ENCODE measurements around the gene OXT. TPM values are rescaled to one million over a fixed set of nuclear protein-coding genes. Genes with fewer than 3 reads are reported as not detected.

OXT gene
- total and polyA plus RNA-seq, 2 of the 13 experiments (the other 11 are each of a cell fraction or from before 2014, with no cell fraction given), result not detected

DNA sequence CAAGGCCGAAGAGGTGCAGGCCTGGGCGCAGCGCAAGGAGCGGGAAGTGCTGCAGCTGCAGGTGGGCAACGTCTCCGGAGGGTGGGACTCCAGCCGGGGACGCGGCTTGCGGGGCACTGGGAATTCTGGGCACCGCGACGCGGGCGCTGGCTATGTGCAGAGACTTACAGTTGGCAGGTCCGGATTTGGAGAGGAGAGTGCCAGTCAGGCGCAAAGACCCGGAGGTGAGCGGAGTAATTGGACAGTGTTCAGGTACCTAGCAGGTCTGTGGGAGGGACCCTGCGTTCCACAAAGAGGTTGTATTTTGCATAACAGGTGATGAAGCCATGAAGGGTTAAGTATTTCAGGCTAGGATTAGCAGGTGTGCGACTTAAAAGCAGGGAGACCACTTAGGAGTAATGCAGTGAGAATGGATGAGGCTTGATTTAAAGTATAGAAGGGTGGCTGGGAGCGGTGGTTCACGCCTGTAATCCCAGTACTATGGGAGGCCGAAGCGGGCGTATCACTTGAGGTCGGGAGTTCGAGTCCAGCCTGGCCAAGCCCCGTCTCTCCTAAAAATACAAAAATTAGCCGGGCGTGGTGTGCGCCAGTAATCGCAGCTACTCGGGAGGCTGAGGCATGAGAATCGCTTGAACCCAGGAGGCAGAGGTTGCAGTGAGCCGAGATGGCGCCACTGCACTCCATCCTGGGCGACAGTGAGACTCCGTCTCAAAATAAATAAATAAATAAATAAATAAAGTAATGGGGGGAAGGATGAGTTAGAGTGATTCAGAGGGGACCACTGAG, 24.6 kb upstream of the OXT start (continued):
- 0 out of 2 replicates have a peak, but pooled peaks have one; percentile 31 for TF ChIP-seq ATF6 (CRISPR knock-in tag; conservative IDR thresholded peaks at IDR 0.05)
- TF ChIP-seq ZNF264 (CRISPR knock-in tag; IDR thresholded peaks at IDR 0.05), result peak; percentile 35; the same call in 1 of the 2 replicates
- peak; percentile 62 for TF ChIP-seq NFYB (CRISPR knock-in tag; IDR thresholded peaks at IDR 0.05)
- TF ChIP-seq, protein P1, sequence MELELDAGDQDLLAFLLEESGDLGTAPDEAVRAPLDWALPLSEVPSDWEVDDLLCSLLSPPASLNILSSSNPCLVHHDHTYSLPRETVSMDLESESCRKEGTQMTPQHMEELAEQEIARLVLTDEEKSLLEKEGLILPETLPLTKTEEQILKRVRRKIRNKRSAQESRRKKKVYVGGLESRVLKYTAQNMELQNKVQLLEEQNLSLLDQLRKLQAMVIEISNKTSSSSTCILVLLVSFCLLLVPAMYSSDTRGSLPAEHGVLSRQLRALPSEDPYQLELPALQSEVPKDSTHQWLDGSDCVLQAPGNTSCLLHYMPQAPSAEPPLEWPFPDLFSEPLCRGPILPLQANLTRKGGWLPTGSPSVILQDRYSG (CRISPR knock-in tag; IDR thresholded peaks at IDR 0.05), result 0 out of 2 replicates have a peak, but pooled peaks have one; percentile 34
- TF ChIP-seq PHF5A (CRISPR knock-in tag; IDR thresholded peaks at IDR 0.05; ENCODE audit: low read depth, unreplicated experiment), result peak; percentile 3
- no peak for TF ChIP-seq HMGA1 (CRISPR knock-in tag; conservative IDR thresholded peaks at IDR 0.05)
- no peak for TF ChIP-seq ARNT (IDR thresholded peaks at IDR 0.05)
- TF ChIP-seq SIN3A (IDR thresholded peaks at IDR 0.05; ENCODE audit: borderline replicate concordance, low read depth, low read length), result no peak
- no peak for TF ChIP-seq MIER3 (CRISPR knock-in tag; IDR thresholded peaks at IDR 0.05; ENCODE audit: borderline replicate concordance)
- TF ChIP-seq GTF2F1 (IDR thresholded peaks at IDR 0.05; ENCODE audit: low read length), result no peak
- TF ChIP-seq, protein P2, sequence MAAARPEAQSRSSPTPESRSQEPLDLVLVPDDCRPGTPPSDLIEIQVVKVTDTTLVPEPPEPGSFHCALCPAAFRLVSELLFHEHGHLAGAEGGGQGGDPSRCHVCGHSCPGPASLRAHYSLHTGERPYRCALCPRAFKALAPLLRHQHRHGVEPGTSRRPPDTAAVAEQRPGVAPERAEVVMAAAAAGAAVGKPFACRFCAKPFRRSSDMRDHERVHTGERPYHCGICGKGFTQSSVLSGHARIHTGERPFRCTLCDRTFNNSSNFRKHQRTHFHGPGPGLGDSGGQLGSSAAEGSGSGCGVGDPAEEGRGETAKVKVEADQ (CRISPR knock-in tag; IDR thresholded peaks at IDR 0.05; ENCODE audit: borderline replicate concordance), result no peak
- 0 out of 2 replicates have a peak, but pooled peaks have one; percentile 4 for TF ChIP-seq ZNF263 (CRISPR knock-in tag; IDR thresholded peaks at IDR 0.05)
- TF ChIP-seq, protein P3, sequence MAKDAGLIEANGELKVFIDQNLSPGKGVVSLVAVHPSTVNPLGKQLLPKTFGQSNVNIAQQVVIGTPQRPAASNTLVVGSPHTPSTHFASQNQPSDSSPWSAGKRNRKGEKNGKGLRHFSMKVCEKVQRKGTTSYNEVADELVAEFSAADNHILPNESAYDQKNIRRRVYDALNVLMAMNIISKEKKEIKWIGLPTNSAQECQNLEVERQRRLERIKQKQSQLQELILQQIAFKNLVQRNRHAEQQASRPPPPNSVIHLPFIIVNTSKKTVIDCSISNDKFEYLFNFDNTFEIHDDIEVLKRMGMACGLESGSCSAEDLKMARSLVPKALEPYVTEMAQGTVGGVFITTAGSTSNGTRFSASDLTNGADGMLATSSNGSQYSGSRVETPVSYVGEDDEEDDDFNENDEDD (CRISPR knock-in tag; IDR thresholded peaks at IDR 0.05; ENCODE audit: borderline replicate concordance), result no peak
- no peak for TF ChIP-seq KLF15 (CRISPR knock-in tag; IDR thresholded peaks at IDR 0.05; ENCODE audit: borderline replicate concordance)
- 0 out of 2 replicates have a peak, but pooled peaks have one; percentile 7 for TF ChIP-seq FLYWCH1 (CRISPR knock-in tag; IDR thresholded peaks at IDR 0.05)
- no peak for TF ChIP-seq ZNF670 (CRISPR knock-in tag; IDR thresholded peaks at IDR 0.05; ENCODE audit: borderline replicate concordance)
- no peak for TF ChIP-seq PTBP1 (IDR thresholded peaks at IDR 0.05; ENCODE audit: low read depth, low read length, poor library complexity, severe bottlenecking)
- no peak for TF ChIP-seq PRMT3 (CRISPR knock-in tag; IDR thresholded peaks at IDR 0.05; ENCODE audit: borderline replicate concordance, low read depth)
- peak; percentile 27; the same call in 1 of the 2 replicates for TF ChIP-seq ZNF484 (CRISPR knock-in tag; IDR thresholded peaks at IDR 0.05; ENCODE audit: borderline replicate concordance, low read depth)
- TF ChIP-seq NR3C1 (CRISPR knock-in tag; IDR thresholded peaks at IDR 0.05), result 0 out of 2 replicates have a peak, but pooled peaks have one; percentile 70
- TF ChIP-seq ZBTB7B (CRISPR knock-in tag; IDR thresholded peaks at IDR 0.05), result no peak
- no peak for TF ChIP-seq SMARCC2 (IDR thresholded peaks at IDR 0.05)
- TF ChIP-seq ZNF557 (CRISPR knock-in tag; IDR thresholded peaks at IDR 0.05), result 0 out of 2 replicates have a peak, but pooled peaks have one; percentile 54
- TF ChIP-seq RAD51 (IDR thresholded peaks at IDR 0.05; ENCODE audit: borderline replicate concordance), result no peak
